ENCODE results near the gene CRP.
"Not testable (repeated sequence)": the region's sequence is repeated elsewhere in the genome, so short reads cannot be mapped to it uniquely, and the experiment has no call there.

The CRP gene

GRCh38 chr1:159699653-159700052 lies 14.7 kb downstream of the CRP start:
- H3K4me1 ChIP-seq (ENCODE audit: insufficient read depth, low read length) = no peaks in the 10 kb centered on the region

GRCh38 chr1:159699246-159699645 lies 15.1 kb downstream of the CRP start:
- Histone ChIP-seq H3K4me1 (ENCODE audit: insufficient read depth, low read length) (no peaks in the 10 kb centered on the region), H3K27ac (ENCODE audit: low read depth, low read length) (no peak overlapping the region), H3K9ac (ENCODE audit: low read depth, low read length) (no peak overlapping the region), H3K9me3 (ENCODE audit: insufficient read depth, low read depth, low read length) (no peaks in the 10 kb centered on the region), H3K36me3 (ENCODE audit: insufficient read depth, low read length) (no peaks in the 10 kb centered on the region), H3K27me3 (ENCODE audit: insufficient read depth, low read length) (no peaks in the 10 kb centered on the region), H3K4me3 (ENCODE audit: low read length) (no peak overlapping the region)

More at GRCh38 chr1:159699653-159700052, 14.7 kb downstream of the CRP start:
- Histone ChIP-seq H3K4me3 (ENCODE audit: low read length) (no peak overlapping the region), H3K9ac (ENCODE audit: low read depth, low read length) (no peak overlapping the region), H3K9me3 (ENCODE audit: insufficient read depth, low read depth, low read length) (no peaks in the 10 kb centered on the region), H3K27me3 (ENCODE audit: insufficient read depth, low read length) (no peaks in the 10 kb centered on the region), H3K36me3 (ENCODE audit: insufficient read depth, low read length) (no peaks in the 10 kb centered on the region), H3K27ac (ENCODE audit: low read depth, low read length) (no peak overlapping the region)
- 96% methylated on average over 3 of the region's 3 CpGs for WGBS

GRCh38 chr1:159687511-159687910 lies 26.9 kb downstream of the CRP start:
- no peaks in the 10 kb centered on the region for H3K9me3 ChIP-seq (ENCODE audit: insufficient read depth, low read depth, low read length)
- no peaks in the 10 kb centered on the region for H3K4me1 ChIP-seq (ENCODE audit: insufficient read depth, low read length)
- H3K27ac ChIP-seq (ENCODE audit: low read depth, low read length) = no peak overlapping the region
- no peak overlapping the region for H3K9ac ChIP-seq (ENCODE audit: low read depth, low read length)
- H3K36me3 ChIP-seq (ENCODE audit: insufficient read depth, low read length) = no peaks in the 10 kb centered on the region
- H3K4me3 ChIP-seq (ENCODE audit: low read length) = no peak overlapping the region
- no peaks in the 10 kb centered on the region for H3K27me3 ChIP-seq (ENCODE audit: insufficient read depth, low read length)

GRCh38 chr1:159686599-159687299 lies 27.6 kb downstream of the CRP start:
- 96% methylated on average over 1 of the region's 1 CpG for WGBS
- no peaks in the 10 kb centered on the region for H3K27me3 ChIP-seq (ENCODE audit: insufficient read depth, low read length)
- no peaks in the 10 kb centered on the region for H3K9me3 ChIP-seq (ENCODE audit: insufficient read depth, low read depth, low read length)
- no peaks in the 10 kb centered on the region for H3K36me3 ChIP-seq (ENCODE audit: insufficient read depth, low read length)
- no peak overlapping the region for H3K4me3 ChIP-seq (ENCODE audit: low read length)
- no peak overlapping the region for H3K9ac ChIP-seq (ENCODE audit: low read depth, low read length)
- H3K4me1 ChIP-seq (ENCODE audit: insufficient read depth, low read length) = no peaks in the 10 kb centered on the region
- H3K27ac ChIP-seq (ENCODE audit: low read depth, low read length) = no peak overlapping the region

- WGBS = no CpG with 5 or more reads among the region's 5 CpGs
- no peak overlapping the region for H3K27ac ChIP-seq (ENCODE audit: low read depth, low read length)
- H3K27me3 ChIP-seq (ENCODE audit: insufficient read depth, low read length) = no peaks in the 10 kb centered on the region
Observed at GRCh38 chr1:159678939-159679338, 35.5 kb downstream of the CRP start.

GRCh38 chr1:159675046-159675445 lies 39.3 kb downstream of the CRP start:
- no peaks in the 10 kb centered on the region for H3K36me3 ChIP-seq (ENCODE audit: insufficient read depth, low read length)
- WGBS = 81% methylated on average over 1 of the region's 1 CpG
- H3K9ac ChIP-seq (ENCODE audit: low read depth, low read length) = no peak overlapping the region
- H3K27me3 ChIP-seq (ENCODE audit: insufficient read depth, low read length) = no peaks in the 10 kb centered on the region
- peaks cover 6% of the 10 kb centered on the region; the same call in 1 of the 2 replicates for H3K4me1 ChIP-seq (ENCODE audit: insufficient read depth, low read length)
- H3K27ac ChIP-seq (ENCODE audit: low read depth, low read length) = no peak overlapping the region
- no peaks in the 10 kb centered on the region for H3K9me3 ChIP-seq (ENCODE audit: insufficient read depth, low read depth, low read length)
- no peak overlapping the region for H3K4me3 ChIP-seq (ENCODE audit: low read length)

More at GRCh38 chr1:159678939-159679338, 35.5 kb downstream of the CRP start:
- Histone ChIP-seq H3K9me3 (ENCODE audit: insufficient read depth, low read depth, low read length) (no peaks in the 10 kb centered on the region), H3K9ac (ENCODE audit: low read depth, low read length) (no peak overlapping the region), H3K36me3 (ENCODE audit: insufficient read depth, low read length) (no peaks in the 10 kb centered on the region), H3K4me3 (ENCODE audit: low read length) (no peak overlapping the region), H3K4me1 (ENCODE audit: insufficient read depth, low read length) (no peaks in the 10 kb centered on the region)

GRCh38 chr1:159672390-159672789 lies 42.0 kb downstream of the CRP start:
- not testable (repeated sequence) for H3K36me3 ChIP-seq (ENCODE audit: insufficient read depth, low read length); H3K27me3 ChIP-seq (ENCODE audit: insufficient read depth, low read length); H3K9ac ChIP-seq (ENCODE audit: low read depth, low read length); H3K9me3 ChIP-seq (ENCODE audit: insufficient read depth, low read depth, low read length); H3K4me3 ChIP-seq (ENCODE audit: low read length); H3K27ac ChIP-seq (ENCODE audit: low read depth, low read length)
- peaks cover 13% of the 10 kb centered on the region; the same call in 1 of the 2 replicates for H3K4me1 ChIP-seq (ENCODE audit: insufficient read depth, low read length)
- no CpG with 5 or more reads among the region's 1 CpG for WGBS

GRCh38 chr1:159669338-159669737 lies 45.1 kb downstream of the CRP start:
- H3K27me3 ChIP-seq (ENCODE audit: insufficient read depth, low read length) = no peaks in the 10 kb centered on the region
- no peak overlapping the region for H3K27ac ChIP-seq (ENCODE audit: low read depth, low read length)
- H3K36me3 ChIP-seq (ENCODE audit: insufficient read depth, low read length) = no peaks in the 10 kb centered on the region

GRCh38 chr1:159668739-159669138 lies 45.6 kb downstream of the CRP start:
- H3K27me3 ChIP-seq (ENCODE audit: insufficient read depth, low read length) = no peaks in the 10 kb centered on the region
- no peaks in the 10 kb centered on the region for H3K36me3 ChIP-seq (ENCODE audit: insufficient read depth, low read length)
- H3K9me3 ChIP-seq (ENCODE audit: insufficient read depth, low read depth, low read length) = no peaks in the 10 kb centered on the region
- 100% methylated on average over 2 of the region's 3 CpGs for WGBS
- no peak overlapping the region for H3K4me3 ChIP-seq (ENCODE audit: low read length)
- H3K9ac ChIP-seq (ENCODE audit: low read depth, low read length) = no peak overlapping the region
- H3K4me1 ChIP-seq (ENCODE audit: insufficient read depth, low read length) = peaks cover 13% of the 10 kb centered on the region; the same call in 1 of the 2 replicates
- no peak overlapping the region for H3K27ac ChIP-seq (ENCODE audit: low read depth, low read length)

More at GRCh38 chr1:159669338-159669737, 45.1 kb downstream of the CRP start:
- no peak overlapping the region for H3K4me3 ChIP-seq (ENCODE audit: low read length)
- no peak overlapping the region for H3K9ac ChIP-seq (ENCODE audit: low read depth, low read length)
- no peaks in the 10 kb centered on the region for H3K9me3 ChIP-seq (ENCODE audit: insufficient read depth, low read depth, low read length)
- no CpG with 5 or more reads among the region's 1 CpG for WGBS
- H3K4me1 ChIP-seq (ENCODE audit: insufficient read depth, low read length) = peaks cover 13% of the 10 kb centered on the region; the same call in 1 of the 2 replicates

- Histone ChIP-seq H3K4me3 (ENCODE audit: low read length) (no peak overlapping the region), H3K9me3 (ENCODE audit: insufficient read depth, low read depth, low read length) (no peaks in the 10 kb centered on the region), H3K4me1 (ENCODE audit: insufficient read depth, low read length) (no peaks in the 10 kb centered on the region), H3K27ac (ENCODE audit: low read depth, low read length) (no peak overlapping the region), H3K36me3 (ENCODE audit: insufficient read depth, low read length) (no peaks in the 10 kb centered on the region), H3K9ac (ENCODE audit: low read depth, low read length) (no peak overlapping the region), H3K27me3 (ENCODE audit: insufficient read depth, low read length) (no peaks in the 10 kb centered on the region)
- WGBS = 95% methylated on average over 2 of the region's 3 CpGs
Observed at GRCh38 chr1:159664247-159664646, 50.1 kb downstream of the CRP start.

- H3K9me3 ChIP-seq (ENCODE audit: insufficient read depth, low read depth, low read length) = no peaks in the 10 kb centered on the region
- no peak overlapping the region for H3K27ac ChIP-seq (ENCODE audit: low read depth, low read length)
- no peaks in the 10 kb centered on the region for H3K4me1 ChIP-seq (ENCODE audit: insufficient read depth, low read length)
- WGBS = no CpG with 5 or more reads among the region's 2 CpGs
- no peaks in the 10 kb centered on the region for H3K36me3 ChIP-seq (ENCODE audit: insufficient read depth, low read length)
- H3K9ac ChIP-seq (ENCODE audit: low read depth, low read length) = no peak overlapping the region
- H3K27me3 ChIP-seq (ENCODE audit: insufficient read depth, low read length) = no peaks in the 10 kb centered on the region
- H3K4me3 ChIP-seq (ENCODE audit: low read length) = no peak overlapping the region
Observed at GRCh38 chr1:159663552-159663951, 50.8 kb downstream of the CRP start.

Measured in HUES64 (cell line).